ENCODE data around the gene SLC4A4.

- TF ChIP-seq POLR2A (IDR thresholded peaks at IDR 0.05), result no peak
- no peak for TF ChIP-seq CTCF (IDR thresholded peaks at IDR 0.05)
Measured at GRCh38 chr4:71368906-71369305, 30.1 kb downstream of the SLC4A4 start.
